HepG2 (cell line): ENCODE data around the gene BLOC1S4. TPM values are rescaled to one million over a fixed set of nuclear protein-coding genes. Genes with fewer than 3 reads are reported as not detected.

ENCODE experiments used
- AGO1 ChIP-seq: fragments of 200-400 bp; formaldehyde crosslinking; IDR thresholded peaks from 2 replicates; pipeline ENCODE4 v1.6.1; 2017; ENCODE audit warnings: mild to moderate bottlenecking, low read depth, low read length, moderate library complexity; ENCODE audit not compliant: poor library complexity, severe bottlenecking
- ATF5 ChIP-seq: sonication (generic); formaldehyde crosslinking; IDR thresholded peaks from 2 replicates; pipeline ENCODE4 v1.4.0; 2020; ENCODE audit warnings: mild to moderate bottlenecking, low read depth, missing genetic modification reagents
- ATF7 ChIP-seq, 2 experiments: fragments of 450-650 bp in 1 of 2; sonication (generic) in 1 of 2; formaldehyde crosslinking in 1 of 2; IDR thresholded peaks; 2 replicates each; pipeline versions ENCODE4 v1.4.0 to v1.6.1; 2016 to 2020; ENCODE audit warnings: antibody characterized with exemption in 1 of 2, mild to moderate bottlenecking in 1 of 2, missing genetic modification reagents in 1 of 2
- DBP ChIP-seq: sonication (generic); formaldehyde crosslinking; IDR thresholded peaks from 2 replicates; pipeline ENCODE4 v1.4.0; 2020; ENCODE audit warnings: missing genetic modification reagents; ENCODE audit errors: not compliant biosample characterization
- ELK4 ChIP-seq: sonication (generic); formaldehyde crosslinking; IDR thresholded peaks from 2 replicates; pipeline ENCODE4 v1.9.0; 2021; ENCODE audit warnings: missing genetic modification reagents, borderline replicate concordance
- FUBP1 ChIP-seq: sonication (generic); formaldehyde crosslinking; IDR thresholded peaks from 2 replicates; pipeline ENCODE4 v1.5.1; 2020; ENCODE audit warnings: missing genetic modification reagents, mild to moderate bottlenecking, borderline replicate concordance
- GMEB1 ChIP-seq: sonication (generic); formaldehyde crosslinking; IDR thresholded peaks from 2 replicates; pipeline ENCODE4 v1.5.1; 2020; ENCODE audit warnings: missing genetic modification reagents, mild to moderate bottlenecking, borderline replicate concordance
- ISL2 ChIP-seq: sonication (generic); formaldehyde crosslinking; IDR thresholded peaks from 2 replicates; pipeline ENCODE4 v1.5.0; 2020; ENCODE audit warnings: missing genetic modification reagents
- KDM3A ChIP-seq: IDR thresholded peaks from 2 replicates; pipeline ENCODE4 v1.6.1; 2018; ENCODE audit warnings: low read depth, missing compliant biosample characterization
- KLF11 ChIP-seq: IDR thresholded peaks from 2 replicates; pipeline ENCODE4 v1.6.1; 2016; ENCODE audit warnings: missing compliant biosample characterization
- MAX ChIP-seq: IDR thresholded peaks from 2 replicates; pipeline ENCODE4 v1.6.1; 2012; ENCODE audit warnings: inconsistent platforms
- NFKB2 ChIP-seq: sonication (generic); formaldehyde crosslinking; IDR thresholded peaks from 2 replicates; pipeline ENCODE4 v1.4.0; 2020; ENCODE audit warnings: missing genetic modification reagents, borderline replicate concordance
- POLR2AphosphoS2 ChIP-seq: IDR thresholded peaks from 2 replicates; pipeline ENCODE4 v1.6.1; 2011; ENCODE audit warnings: low read depth, low read length, improper control_type of control experiment
- REPIN1 ChIP-seq: sonication (generic); formaldehyde crosslinking; IDR thresholded peaks from 2 replicates; pipeline ENCODE4 v1.8.0; 2022; ENCODE audit warnings: missing genetic modification reagents, low read depth, mild to moderate bottlenecking, borderline replicate concordance
- ZKSCAN1 ChIP-seq: fragments of 150-350 bp; IDR thresholded peaks from 2 replicates; pipeline ENCODE4 v1.6.1; 2014; ENCODE audit warnings: low read length
- ZNF136 ChIP-seq: sonication (generic); formaldehyde crosslinking; IDR thresholded peaks from 2 replicates; pipeline ENCODE4 v1.8.1; 2022; ENCODE audit warnings: low read depth, mild to moderate bottlenecking, moderate library complexity, missing genetic modification reagents
- ZNF24 ChIP-seq: fragments of 450-650 bp; IDR thresholded peaks from 2 replicates; pipeline ENCODE4 v1.6.1; 2017; ENCODE audit warnings: antibody characterized with exemption, mild to moderate bottlenecking
- ZNF446 ChIP-seq: sonication (generic); formaldehyde crosslinking; IDR thresholded peaks from 2 replicates; pipeline ENCODE4 v1.5.0; 2020; ENCODE audit warnings: mild to moderate bottlenecking, missing genetic modification reagents
- ZNF572 ChIP-seq: sonication (generic); formaldehyde crosslinking; IDR thresholded peaks from 2 replicates; pipeline ENCODE4 v1.5.1; 2020; ENCODE audit warnings: mild to moderate bottlenecking, missing genetic modification reagents
- ZNF598 ChIP-seq: sonication (generic); formaldehyde crosslinking; IDR thresholded peaks from 2 replicates; pipeline ENCODE4 v1.5.1; 2020; ENCODE audit warnings: mild to moderate bottlenecking, missing genetic modification reagents, borderline replicate concordance
- ZNF782 ChIP-seq: sonication (generic); formaldehyde crosslinking; IDR thresholded peaks from 2 replicates; pipeline ENCODE4 v1.4.0; 2020; ENCODE audit warnings: missing genetic modification reagents, mild to moderate bottlenecking, borderline replicate concordance
- ZSCAN9 ChIP-seq: IDR thresholded peaks from 2 replicates; pipeline ENCODE4 v1.6.1; 2016; ENCODE audit warnings: borderline replicate concordance
- polyA plus RNA-seq, 8 experiments: library from polyadenylated mRNA; depleted of rRNA in 3 of 8; stranded (reverse) in 7 of 8; unstranded in 1 of 8; fragments of >200 nt; fragmentation: Illumina TruSeq in 4 of 8; extraction: Trizol in 4 of 8; gene quantifications; 2 replicates each; pipeline versions ENCODE4 v1.2.1 to v1.2.3, GENCODE V29; 2011 to 2016; ENCODE audit warnings: low read depth in 4 of 8, missing spikeins in 1 of 8, mixed read lengths in 1 of 8; ENCODE audit not compliant: insufficient read depth in 1 of 8
- total RNA-seq, 5 experiments: library from RNA; depleted of rRNA; stranded (reverse); fragments of >200 nt; fragmentation: Illumina TruSeq; extraction: Trizol; gene quantifications; 2 replicates each; pipeline ENCODE4 v1.2.3, GENCODE V29; 2016; ENCODE audit warnings: low read depth in 1 of 5

The BLOC1S4 gene
- total and polyA plus RNA-seq, 2 of the 13 experiments (the other 11 are each of a cell fraction or from before 2014, with no cell fraction given), result 15.5 to 20.9 TPM

GRCh38 chr4:6733358-6734164 lies 17.6 kb downstream of the BLOC1S4 start (continued):
- TF ChIP-seq ATF5, result no peak
- no peak; the same call in 1 of the 2 replicates for TF ChIP-seq ZNF598 (CRISPR knock-in tag)
- no peak for TF ChIP-seq POLR2AphosphoS2
- TF ChIP-seq ZNF572, result no peak
- no peak for TF ChIP-seq DBP (CRISPR knock-in tag)
- TF ChIP-seq ATF7 (IDR thresholded peaks at IDR 0.05), result no peak
- TF ChIP-seq ATF7 (CRISPR knock-in tag; IDR thresholded peaks at IDR 0.05), result 0 out of 2 replicates have a peak, but pooled peaks have one; percentile 42
- no peak for TF ChIP-seq ZNF446 (CRISPR knock-in tag)
- no peak for TF ChIP-seq NFKB2
- TF ChIP-seq ELK4, result no peak
- TF ChIP-seq KLF11 (CRISPR knock-in tag), result no peak; the same call in 1 of the 2 replicates
- TF ChIP-seq MAX, result peak; percentile 82; the same call in 1 of the 2 replicates
- no peak for TF ChIP-seq ZNF24
- no peak for TF ChIP-seq ZKSCAN1
- 0 out of 2 replicates have a peak, but pooled peaks have one; percentile 56 for TF ChIP-seq ZSCAN9 (CRISPR knock-in tag)
- TF ChIP-seq AGO1, result no peak
- peak; percentile 65; the same call in 1 of the 2 replicates for TF ChIP-seq ZNF782 (CRISPR knock-in tag)
- no peak for TF ChIP-seq FUBP1 (CRISPR knock-in tag)
- TF ChIP-seq ZNF136, result 0 out of 2 replicates have a peak, but pooled peaks have one; percentile 65
- peak; percentile 28; the same call in 1 of the 2 replicates for TF ChIP-seq KDM3A (CRISPR knock-in tag)
- peak; percentile 69; the same call in 1 of the 2 replicates for TF ChIP-seq GMEB1 (CRISPR knock-in tag)
- TF ChIP-seq REPIN1 (CRISPR knock-in tag), result peak; percentile 87
- TF ChIP-seq ISL2 (CRISPR knock-in tag), result peak; percentile 84
